ENCODE measurements around the gene MPPED2. TPM values are rescaled to one million over a fixed set of nuclear protein-coding genes. Genes with fewer than 3 reads are reported as not detected.

Gene MPPED2
- total RNA-seq, 4 donors from 2014 or later = 2.2 to 11.5 (median 4.7) TPM

DNA sequence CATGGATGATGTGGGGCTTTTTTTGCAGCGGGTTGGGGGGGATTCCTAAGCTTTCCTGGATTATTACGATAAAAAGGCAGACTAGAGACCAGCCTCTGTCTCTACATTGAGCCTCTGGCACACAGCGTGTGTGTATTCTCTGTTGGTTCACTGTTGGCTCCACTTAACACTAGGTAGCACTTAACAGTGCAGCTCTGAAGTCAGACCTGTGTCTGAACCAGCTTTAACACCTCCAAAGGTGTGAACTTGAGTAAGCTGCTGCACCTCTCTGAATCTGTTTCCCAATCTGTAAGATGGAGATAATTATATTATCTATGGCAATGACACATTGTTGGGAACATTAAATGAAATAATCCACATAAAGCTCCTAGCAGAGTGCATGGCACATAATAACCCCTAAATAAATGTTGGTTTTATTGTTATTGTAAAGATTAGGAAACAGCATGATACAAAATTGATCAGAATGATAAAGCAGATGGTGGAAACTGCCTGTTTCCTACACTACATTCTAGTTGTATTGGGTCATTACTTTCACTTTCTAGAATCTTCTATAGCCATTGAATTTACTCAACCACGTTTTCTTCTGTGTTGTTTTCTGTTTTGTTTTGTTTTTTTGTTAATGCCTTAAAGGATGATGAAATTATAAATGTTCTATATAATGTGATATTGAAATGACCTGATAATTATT, 154.9 kb downstream of the MPPED2 start:
- H3K36me3 ChIP-seq = no peaks in the 10 kb centered on the region
- TF ChIP-seq CTCF (IDR thresholded peaks at IDR 0.05) = no peak
- no peak for TF ChIP-seq EP300 (IDR thresholded peaks at IDR 0.05)
- TF ChIP-seq POLR2A (IDR thresholded peaks at IDR 0.05) = no peak
- no peaks in the 10 kb centered on the region for H3K27me3 ChIP-seq
- no peaks in the 10 kb centered on the region for H3K9me3 ChIP-seq
- no peak for DNase-seq (ENCODE audit: low spot score in 2 of 2)
- no peak overlapping the region for H3K27ac ChIP-seq
- H3K4me3 ChIP-seq = no peak overlapping the region
- 68 to 75% methylated on average over 4 of the region's 4 CpGs for WGBS, 2 donors
- peaks cover 0 to 2% (median 0%) of the 10 kb centered on the region in 4 donors for H3K4me1 ChIP-seq

GRCh38 chr11:30429550-30429949, 156.6 kb downstream of the MPPED2 start:
- TF ChIP-seq EP300 (IDR thresholded peaks at IDR 0.05) = no peak
- no peak for TF ChIP-seq CTCF (IDR thresholded peaks at IDR 0.05)
- no peak for TF ChIP-seq POLR2A (IDR thresholded peaks at IDR 0.05)
- DNase-seq (ENCODE audit: low spot score in 2 of 2) = no peak
- 90 to 96% methylated on average over 2 of the region's 2 CpGs for WGBS, 2 donors
- no peak overlapping the region for H3K27ac ChIP-seq
- H3K4me3 ChIP-seq = no peak overlapping the region
- no peaks in the 10 kb centered on the region for H3K27me3 ChIP-seq
- H3K9me3 ChIP-seq = no peaks in the 10 kb centered on the region
- peaks cover 0 to 2% (median 0%) of the 10 kb centered on the region in 4 donors for H3K4me1 ChIP-seq
- no peaks in the 10 kb centered on the region for H3K36me3 ChIP-seq

GRCh38 chr11:30426781-30427180, 159.4 kb downstream of the MPPED2 start:
- no peaks in the 10 kb centered on the region for H3K27me3 ChIP-seq
- 85 to 90% methylated on average over 5 of the region's 5 CpGs for WGBS, 2 donors
- no peak overlapping the region for H3K4me3 ChIP-seq
- H3K27ac ChIP-seq = no peak overlapping the region
- no peak for DNase-seq (ENCODE audit: low spot score in 2 of 2)
- H3K36me3 ChIP-seq = no peaks in the 10 kb centered on the region
- H3K9me3 ChIP-seq = no peaks in the 10 kb centered on the region
- TF ChIP-seq EP300 (IDR thresholded peaks at IDR 0.05) (no peak), POLR2A (IDR thresholded peaks at IDR 0.05) (no peak), CTCF (IDR thresholded peaks at IDR 0.05) (no peak)
- H3K4me1 ChIP-seq = peaks cover 0 to 8% (median 0%) of the 10 kb centered on the region in 4 donors

DNA sequence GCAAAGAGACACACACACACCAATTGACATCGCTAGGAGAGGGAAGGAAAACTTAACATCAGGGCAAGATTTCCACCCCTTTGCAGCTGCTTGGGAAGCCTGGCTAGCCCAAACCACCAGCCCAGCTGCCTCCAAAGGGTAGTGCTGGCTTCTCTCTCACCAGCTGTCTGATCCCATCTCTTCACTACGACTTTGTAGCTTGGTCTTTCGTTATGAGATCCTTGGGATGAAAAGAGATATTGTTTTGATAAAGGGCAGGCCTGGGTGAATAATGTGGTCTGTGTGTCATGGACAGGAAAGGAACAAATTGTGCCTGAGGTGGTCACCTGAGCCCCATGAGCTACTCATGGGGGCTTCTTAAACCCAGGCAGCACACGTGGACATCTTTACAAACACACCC, 161.3 kb downstream of the MPPED2 start:
- no peak overlapping the region for H3K4me3 ChIP-seq
- no peaks in the 10 kb centered on the region for H3K9me3 ChIP-seq
- peaks cover 0 to 6% (median 0%) of the 10 kb centered on the region in 4 donors for H3K4me1 ChIP-seq
- no peak overlapping the region for H3K27ac ChIP-seq
- no peak for TF ChIP-seq CTCF (IDR thresholded peaks at IDR 0.05)
- TF ChIP-seq EP300 (IDR thresholded peaks at IDR 0.05) = no peak
- no peak for TF ChIP-seq POLR2A (IDR thresholded peaks at IDR 0.05)
- no peak for DNase-seq (ENCODE audit: low spot score in 2 of 2)
- H3K36me3 ChIP-seq = no peaks in the 10 kb centered on the region
- no peaks in the 10 kb centered on the region for H3K27me3 ChIP-seq
- 48 to 50% methylated on average over 4 of the region's 4 CpGs for WGBS, 2 donors

GRCh38 chr11:30424321-30424720, 161.8 kb downstream of the MPPED2 start:
- H3K4me3 ChIP-seq = no peak overlapping the region
- DNase-seq (ENCODE audit: low spot score in 2 of 2) = no peak
- H3K9me3 ChIP-seq = no peaks in the 10 kb centered on the region
- H3K27ac ChIP-seq = no peak overlapping the region
- H3K4me1 ChIP-seq = peaks cover 0 to 6% (median 0%) of the 10 kb centered on the region in 4 donors
- TF ChIP-seq CTCF (IDR thresholded peaks at IDR 0.05) = no peak
- no peaks in the 10 kb centered on the region for H3K36me3 ChIP-seq
- H3K27me3 ChIP-seq = no peaks in the 10 kb centered on the region
- WGBS, 2 donors = 85 to 89% methylated on average over 10 of the region's 10 CpGs

Measured in tibial nerve (tissue), 4 donors.